Keratinocyte (primary cell): ENCODE results near the gene SLC52A1. TPM values are rescaled to one million over a fixed set of nuclear protein-coding genes. Genes with fewer than 3 reads are reported as not detected.

ENCODE experiments used
- DNase-seq: peaks from one replicate; pipeline ENCODE4 v3.0.0-alpha.2; 2011; ENCODE audit warnings: low read depth, missing footprints, low spot score
- FAIRE-seq: peaks from 2 replicates; lab custom pipeline; 2011; peaks lifted over from hg19 to GRCh38; lab: Jason Lieb, UNC
- H2AFZ ChIP-seq: 2 replicates; pipeline ENCODE4 v1.6.0; 2012; ENCODE audit warnings: low read length, control low read depth, inconsistent platforms; ENCODE audit not compliant: control insufficient read depth
- H3K27ac ChIP-seq: 2 replicates; pipeline ENCODE4 v1.5.1; 2011; ENCODE audit warnings: low read length; ENCODE audit not compliant: control insufficient read depth, insufficient read depth
- H3K27me3 ChIP-seq: 3 replicates; pipeline ENCODE4 v1.6.0; 2011; ENCODE audit warnings: low read length; ENCODE audit not compliant: control insufficient read depth, insufficient read depth; ENCODE audit errors: extremely low read depth
- H3K36me3 ChIP-seq, 2 experiments: 2 replicates in 1 of 2; 3 replicates in 1 of 2; pipeline ENCODE4 v1.5.1; 2011; ENCODE audit warnings: low read length in 2 of 2, mild to moderate bottlenecking in 1 of 2; ENCODE audit not compliant: control insufficient read depth in 2 of 2, insufficient read depth in 2 of 2; ENCODE audit errors: extremely low read depth in 1 of 2
- H3K4me1 ChIP-seq: 3 replicates; pipeline ENCODE4 v1.5.1; 2011; ENCODE audit warnings: low read length; ENCODE audit not compliant: control insufficient read depth, insufficient read depth; ENCODE audit errors: extremely low read depth
- H3K4me2 ChIP-seq: 3 replicates; pipeline ENCODE4 v1.6.0; 2011; ENCODE audit warnings: low read depth, low read length; ENCODE audit not compliant: control insufficient read depth, insufficient read depth; ENCODE audit errors: extremely low read depth
- H3K4me3 ChIP-seq, 3 experiments: fragments of 200-600 bp in 1 of 3; sonication (generic) in 1 of 3; 2 replicates in 2 of 3; 3 replicates in 1 of 3; pipeline ENCODE4 v1.5.1; 2011 to 2016; ENCODE audit warnings: low read length in 3 of 3, mild to moderate bottlenecking in 3 of 3, control low read depth in 2 of 3, inconsistent platforms in 1 of 3, low read depth in 1 of 3, mixed read lengths in 1 of 3, mixed run types in 1 of 3, moderate library complexity in 1 of 3; ENCODE audit not compliant: control insufficient read depth in 2 of 3, insufficient read depth in 2 of 3; ENCODE audit errors: extremely low read depth in 1 of 3
- H3K79me2 ChIP-seq: 2 replicates; pipeline ENCODE4 v1.6.0; 2012; ENCODE audit warnings: low read length; ENCODE audit not compliant: control insufficient read depth, insufficient read depth
- H3K9ac ChIP-seq: 3 replicates; pipeline ENCODE4 v1.6.0; 2011; ENCODE audit warnings: low read length; ENCODE audit not compliant: control insufficient read depth, insufficient read depth; ENCODE audit errors: extremely low read depth
- H3K9me1 ChIP-seq: 3 replicates; pipeline ENCODE4 v1.6.0; 2011; ENCODE audit warnings: low read length; ENCODE audit not compliant: control insufficient read depth, insufficient read depth; ENCODE audit errors: extremely low read depth
- H3K9me3 ChIP-seq: 2 replicates; pipeline ENCODE4 v1.5.1; 2012; ENCODE audit warnings: low read depth, low read length; ENCODE audit not compliant: control insufficient read depth
- H4K20me1 ChIP-seq: 3 replicates; pipeline ENCODE4 v1.6.0; 2011; ENCODE audit warnings: low read length; ENCODE audit not compliant: control insufficient read depth, insufficient read depth; ENCODE audit errors: extremely low read depth
- CTCF ChIP-seq, 3 experiments: IDR thresholded peaks in 1 of 3; conservative IDR thresholded peaks in 1 of 3; optimal IDR thresholded peaks in 1 of 3; 2 replicates in 2 of 3; 3 replicates in 1 of 3; pipeline versions ENCODE3 to v1.5.1; 2011; ENCODE audit warnings: low read length in 3 of 3, mild to moderate bottlenecking in 3 of 3, moderate library complexity in 2 of 3, control low read depth in 1 of 3, inconsistent platforms in 1 of 3; ENCODE audit not compliant: insufficient read depth in 2 of 3; ENCODE audit errors: extremely low read depth in 1 of 3
- EZH2 ChIP-seq: IDR thresholded peaks from one replicate; pipeline ENCODE4 v1.6.1; 2012; ENCODE audit warnings: inconsistent platforms, mild to moderate bottlenecking, low read length, moderate library complexity
- dilution Hi-C: fragments of 300-500 bp; cut with MboI; formaldehyde crosslinking; loops from one replicate; pipeline ENCODE4 v1.7.0; 2020; ENCODE audit warnings: low sequenced_read_pairs; ENCODE audit not compliant: extremely low pct_ligation_motif_present
- polyA plus RNA-seq, 5 experiments: library from polyadenylated mRNA; depleted of rRNA in 3 of 5; stranded (reverse) in 3 of 5; stranded (forward) in 1 of 5; unstranded in 1 of 5; fragments of >200 nt; gene quantifications; 1 replicate in 1 of 5; 2 replicates in 3 of 5; 3 replicates in 1 of 5; pipeline versions ENCODE4 v1.2.1 to v1.2.3, GENCODE V29; 2011 to 2012; ENCODE audit warnings: missing spikeins in 2 of 5, low read depth in 1 of 5, low replicate concordance in 1 of 5

Gene SLC52A1
- polyA plus RNA-seq, 1 donor (not counting 4 experiments of a cell fraction or from before 2014, with no cell fraction given), result 0.21 TPM

- no peak overlapping the region for H3K27ac ChIP-seq
- H3K9ac ChIP-seq, result no peak overlapping the region
- no peak overlapping the region for H3K4me2 ChIP-seq
- H3K79me2 ChIP-seq, result no peaks in the 10 kb centered on the region
- H3K9me3 ChIP-seq, result no peaks in the 10 kb centered on the region
- DNase-seq (no peak), FAIRE-seq (no peak)
- H4K20me1 ChIP-seq, result no peaks in the 10 kb centered on the region
- H3K36me3 ChIP-seq, result peaks cover 39 to 62% of the 10 kb centered on the region in 2 experiments
- peak in 1 of 3 experiments; percentile 11 for TF ChIP-seq CTCF (optimal IDR thresholded peaks at IDR 0.05 in 1 of 3, IDR thresholded peaks at IDR 0.05 in 1 of 3, conservative IDR thresholded peaks at IDR 0.05 in 1 of 3; ENCODE audit: extremely low read depth in 1 of 3, insufficient read depth in 2 of 3, low read length in 3 of 3)
- TF ChIP-seq EZH2, result no peak
- dilution Hi-C loops, result no loop called here
- H3K4me3 ChIP-seq, result no peak overlapping the region
- H3K9me1 ChIP-seq, result no peaks in the 10 kb centered on the region
- no peak overlapping the region for H2AFZ ChIP-seq
- no peaks in the 10 kb centered on the region for H3K27me3 ChIP-seq
- H3K4me1 ChIP-seq, result no peaks in the 10 kb centered on the region
These were observed 15.7 kb downstream of the SLC52A1 start for GRCh38 chr17:5019475-5019956.

- no peak overlapping the region for H3K27ac ChIP-seq
- no peak overlapping the region for H3K4me2 ChIP-seq
- H3K4me1 ChIP-seq, result no peaks in the 10 kb centered on the region
- H3K79me2 ChIP-seq, result no peaks in the 10 kb centered on the region
- no peaks in the 10 kb centered on the region for H4K20me1 ChIP-seq
- no peaks in the 10 kb centered on the region for H3K9me3 ChIP-seq
- H2AFZ ChIP-seq, result no peak overlapping the region
- H3K36me3 ChIP-seq, result peaks cover 35 to 51% of the 10 kb centered on the region in 2 experiments
- no peaks in the 10 kb centered on the region for H3K27me3 ChIP-seq
- DNase-seq, result no peak
- dilution Hi-C loops, result no loop called here
- TF ChIP-seq CTCF (optimal IDR thresholded peaks at IDR 0.05 in 1 of 3, IDR thresholded peaks at IDR 0.05 in 1 of 3, conservative IDR thresholded peaks at IDR 0.05 in 1 of 3; ENCODE audit: extremely low read depth in 1 of 3, insufficient read depth in 2 of 3, low read length in 3 of 3) (no peak), EZH2 (no peak)
- H3K9me1 ChIP-seq, result no peaks in the 10 kb centered on the region
- H3K4me3 ChIP-seq, result no peak overlapping the region
- peak; percentile 29 for FAIRE-seq
- H3K9ac ChIP-seq, result no peak overlapping the region
These were observed 20.9 kb downstream of the SLC52A1 start for GRCh38 chr17:5014357-5014756.
